IPS-18c (cell line): ENCODE measurements around the gene PIP4K2B.

Experiments used
- H3K4me3 ChIP-seq: 2 replicates; pipeline ENCODE4 v1.7.0; 2013; ENCODE audit warnings: low read depth, mild to moderate bottlenecking, low read length, moderate library complexity; ENCODE audit not compliant: insufficient read depth
- H3K9me3 ChIP-seq: one replicate; pipeline ENCODE4 v1.6.1; 2013; ENCODE audit warnings: mild to moderate bottlenecking, low read length, moderate library complexity; ENCODE audit not compliant: control insufficient read depth, insufficient read depth

Gene PIP4K2B

DNA sequence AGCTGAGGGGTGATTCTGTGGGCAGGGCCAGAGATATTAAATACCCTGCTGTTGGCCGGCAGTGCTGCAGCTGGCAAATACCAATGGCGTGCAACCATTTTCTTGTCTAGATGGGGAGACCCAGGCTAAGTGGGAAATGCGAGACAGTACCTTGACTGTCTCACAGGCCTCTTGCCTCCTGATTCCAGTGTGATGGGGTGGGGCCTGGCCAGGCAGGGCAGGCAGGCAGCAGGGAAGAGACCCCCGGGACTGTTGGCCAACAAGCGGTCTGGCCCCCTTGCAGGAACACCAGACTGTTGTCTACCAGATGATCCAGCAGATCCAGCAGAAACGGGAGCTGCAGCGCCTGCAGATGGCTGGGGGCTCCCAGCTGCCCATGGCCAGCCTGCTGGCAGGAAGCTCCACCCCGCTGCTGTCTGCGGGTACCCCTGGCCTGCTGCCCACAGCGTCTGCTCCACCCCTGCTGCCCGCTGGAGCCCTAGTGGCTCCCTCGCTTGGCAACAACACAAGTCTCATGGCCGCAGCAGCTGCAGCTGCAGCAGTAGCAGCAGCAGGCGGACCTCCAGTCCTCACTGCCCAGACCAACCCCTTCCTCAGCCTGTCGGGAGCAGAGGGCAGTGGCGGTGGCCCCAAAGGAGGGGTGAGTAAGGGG, 74.9 kb downstream of the PIP4K2B start:
- Histone ChIP-seq H3K9me3 (no peaks in the 10 kb centered on the region), H3K4me3 (no peak overlapping the region)

DNA sequence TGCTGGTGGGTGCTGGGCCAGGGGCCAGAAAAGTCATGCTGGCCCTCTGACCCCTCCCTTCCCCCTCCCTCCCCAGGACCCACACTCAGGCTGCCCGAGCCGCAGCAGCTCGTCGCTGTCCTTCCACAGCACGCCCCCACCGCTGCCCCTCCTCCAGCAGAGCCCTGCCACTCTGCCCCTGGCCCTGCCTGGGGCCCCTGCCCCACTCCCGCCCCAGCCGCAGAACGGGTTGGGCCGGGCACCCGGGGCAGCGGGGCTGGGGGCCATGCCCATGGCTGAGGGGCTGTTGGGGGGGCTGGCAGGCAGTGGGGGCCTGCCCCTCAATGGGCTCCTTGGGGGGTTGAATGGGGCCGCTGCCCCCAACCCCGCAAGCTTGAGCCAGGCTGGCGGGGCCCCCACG, 77.6 kb downstream of the PIP4K2B start:
- H3K9me3 ChIP-seq: no peaks in the 10 kb centered on the region

DNA sequence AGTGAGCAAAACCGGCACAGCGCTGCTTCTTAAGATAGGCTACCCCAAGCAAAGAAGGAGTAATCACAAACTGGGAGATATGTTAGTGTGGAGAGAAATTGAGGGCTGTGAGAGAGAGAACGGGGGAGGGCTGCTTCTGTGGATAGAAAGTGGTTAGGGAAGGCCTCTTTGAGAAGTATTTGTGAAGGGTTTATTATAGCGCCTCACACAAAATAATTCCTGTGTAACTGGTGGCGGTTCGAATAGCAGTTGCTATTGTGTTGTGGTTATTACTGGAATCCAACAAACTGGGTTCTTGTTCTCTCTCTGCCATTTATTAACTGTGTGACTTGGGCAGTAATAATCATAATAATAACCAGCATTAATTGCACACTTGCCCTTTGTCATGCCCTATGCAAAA, 78.4 kb downstream of the PIP4K2B start:
- H3K4me3 ChIP-seq: no peak overlapping the region
- H3K9me3 ChIP-seq: no peaks in the 10 kb centered on the region

More for the DNA sequence above, 77.6 kb downstream of the PIP4K2B start:
- H3K4me3 ChIP-seq: no peak overlapping the region

DNA sequence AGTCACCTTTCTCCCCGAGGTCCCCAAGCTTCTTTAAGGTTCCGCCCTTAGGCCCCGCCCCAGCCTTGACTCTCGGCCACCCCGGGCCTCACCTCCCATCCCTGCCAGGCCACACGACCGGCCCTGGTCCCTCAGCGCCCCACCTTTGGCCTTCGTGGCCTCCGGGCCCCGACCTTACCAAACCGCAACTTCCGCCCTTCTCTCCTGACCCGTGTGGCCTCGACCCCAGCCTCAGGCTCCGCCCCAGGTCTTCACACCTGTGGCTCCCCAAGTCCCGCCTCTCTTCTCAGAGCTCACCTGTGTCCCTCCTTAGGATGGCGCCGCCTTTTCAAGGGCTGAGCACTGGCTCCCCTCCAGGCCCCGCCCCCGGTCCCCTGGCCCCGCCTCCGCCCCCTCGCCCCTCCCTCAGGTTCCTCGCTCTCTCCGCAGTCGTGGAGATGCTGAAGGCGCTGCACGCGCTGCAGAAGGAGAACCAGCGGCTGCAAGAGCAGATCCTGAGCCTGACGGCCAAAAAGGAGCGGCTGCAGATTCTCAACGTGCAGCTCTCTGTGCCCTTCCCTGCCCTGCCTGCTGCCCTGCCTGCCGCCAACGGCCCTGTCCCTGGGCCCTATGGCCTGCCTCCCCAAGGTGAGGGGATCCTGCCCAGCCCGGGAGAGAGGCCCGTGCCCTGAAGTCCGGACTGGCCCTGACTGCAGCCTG, 79.3 kb downstream of the PIP4K2B start:
- peak overlapping the region; percentile 47; the same call in 1 of the 2 replicates for H3K4me3 ChIP-seq

DNA sequence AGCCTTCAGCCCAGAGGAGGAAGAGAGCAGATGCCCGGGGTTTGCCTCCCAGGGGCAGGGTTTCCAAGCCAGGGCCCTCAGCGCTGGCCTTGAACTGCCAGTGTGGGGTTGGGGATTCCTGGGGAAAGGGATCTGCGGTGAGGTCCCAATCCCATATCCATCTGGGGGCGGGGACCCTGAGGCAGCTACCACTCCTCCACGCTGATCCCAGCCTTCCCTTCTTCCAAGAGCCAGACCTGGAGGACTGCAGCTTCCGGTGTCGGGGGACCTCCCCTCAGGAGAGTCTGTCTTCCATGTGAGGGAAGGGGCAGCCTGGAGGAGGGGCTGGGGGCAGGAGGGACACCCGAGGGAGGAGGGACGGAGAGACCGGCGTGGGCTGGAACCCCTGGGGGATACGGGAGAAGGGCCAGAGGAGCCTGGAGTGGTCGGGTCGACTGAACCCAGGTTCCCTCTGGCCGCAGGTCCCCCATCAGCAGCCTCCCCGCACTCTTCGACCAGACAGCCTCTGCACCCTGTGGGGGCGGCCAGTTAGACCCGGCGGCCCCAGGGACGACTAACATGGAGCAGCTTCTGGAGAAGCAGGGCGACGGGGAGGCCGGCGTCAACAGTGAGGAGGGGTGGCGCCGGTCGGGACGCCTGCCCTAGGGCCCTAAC, 79.9 kb downstream of the PIP4K2B start:
- Histone ChIP-seq H3K4me3 (peak overlapping the region; percentile 47), H3K9me3 (no peaks in the 10 kb centered on the region)

More for the DNA sequence above, 79.3 kb downstream of the PIP4K2B start:
- H3K9me3 ChIP-seq: no peaks in the 10 kb centered on the region

DNA sequence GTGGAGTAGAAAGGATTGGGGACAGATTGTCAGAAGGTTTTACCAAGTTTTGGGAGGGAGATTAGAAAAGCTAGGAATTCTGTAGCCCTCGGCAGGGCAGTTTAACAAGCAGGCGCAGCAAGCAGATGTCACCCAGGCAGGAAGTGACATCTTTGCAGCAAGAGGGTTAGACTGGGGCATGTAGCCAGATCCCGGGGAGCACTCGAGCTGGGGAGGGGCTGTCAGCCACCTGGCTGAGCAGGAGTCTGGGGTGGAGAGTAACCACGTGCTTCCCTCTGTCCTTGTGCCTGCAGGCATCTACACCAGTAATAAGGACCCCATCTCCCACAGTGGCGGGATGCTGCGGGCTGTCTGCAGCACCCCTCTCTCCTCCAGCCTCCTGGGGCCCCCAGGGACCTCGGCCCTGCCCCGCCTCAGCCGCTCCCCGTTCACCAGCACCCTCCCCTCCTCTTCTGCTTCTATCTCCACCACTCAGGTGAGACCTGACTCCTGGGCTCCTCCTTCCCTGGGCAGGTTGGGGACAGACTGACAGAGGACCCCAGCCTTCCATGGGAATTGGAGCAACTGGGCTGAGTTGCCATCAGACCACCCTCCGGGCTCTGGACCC, 82.1 kb downstream of the PIP4K2B start:
- Histone ChIP-seq H3K4me3 (no peak overlapping the region), H3K9me3 (no peaks in the 10 kb centered on the region)

DNA sequence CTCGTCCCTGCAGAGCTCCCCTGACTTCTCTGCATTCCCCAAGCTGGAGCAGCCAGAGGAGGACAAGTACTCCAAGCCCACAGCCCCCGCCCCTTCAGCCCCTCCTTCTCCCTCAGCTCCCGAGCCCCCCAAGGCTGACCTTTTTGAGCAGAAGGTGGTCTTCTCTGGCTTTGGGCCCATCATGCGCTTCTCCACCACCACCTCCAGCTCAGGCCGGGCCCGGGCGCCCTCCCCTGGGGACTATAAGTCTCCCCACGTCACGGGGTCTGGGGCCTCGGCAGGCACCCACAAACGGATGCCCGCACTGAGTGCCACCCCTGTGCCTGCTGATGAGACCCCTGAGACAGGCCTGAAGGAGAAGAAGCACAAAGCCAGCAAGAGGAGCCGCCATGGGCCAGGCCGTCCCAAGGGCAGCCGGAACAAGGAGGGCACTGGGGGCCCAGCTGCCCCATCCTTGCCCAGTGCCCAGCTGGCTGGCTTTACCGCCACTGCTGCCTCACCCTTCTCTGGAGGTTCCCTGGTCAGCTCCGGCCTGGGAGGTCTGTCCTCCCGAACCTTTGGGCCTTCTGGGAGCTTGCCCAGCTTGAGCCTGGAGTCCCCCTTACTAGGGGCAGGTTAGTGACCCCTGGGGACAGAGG, 82.9 kb downstream of the PIP4K2B start:
- H3K4me3 ChIP-seq: no peak overlapping the region
- no peaks in the 10 kb centered on the region for H3K9me3 ChIP-seq
